ENCODE results near the gene FGD4.

Gene FGD4

GRCh38 chr12:32595251-32595650 lies 195.9 kb downstream of the FGD4 start:
- TF ChIP-seq CTCF (conservative IDR thresholded peaks at IDR 0.05; ENCODE audit: low read length) (no peak), EZH2phosphoT487 (IDR thresholded peaks at IDR 0.05; ENCODE audit: borderline replicate concordance) (no peak)
- Histone ChIP-seq H3K4me1 (ENCODE audit: insufficient read depth, low read length, poor library complexity, severe bottlenecking) (no peaks in the 10 kb centered on the region), H3K79me2 (ENCODE audit: insufficient read depth, low read length) (no peaks in the 10 kb centered on the region), H3K36me3 (ENCODE audit: insufficient read depth, low read length) (no peaks in the 10 kb centered on the region), H3K4me2 (ENCODE audit: low read depth, low read length, poor library complexity, severe bottlenecking) (no peak overlapping the region), H3K9me2 (replicated peaks; ENCODE audit: low read depth, low read length) (no peaks in the 10 kb centered on the region), H4K20me1 (ENCODE audit: insufficient read depth, low read length, poor library complexity, severe bottlenecking) (no peaks in the 10 kb centered on the region), H2AFZ (ENCODE audit: low read length) (no peak overlapping the region), H3K4me3 (ENCODE audit: low read length, poor library complexity, severe bottlenecking) (no peak overlapping the region), H3K9ac (ENCODE audit: low read depth, low read length, poor library complexity, severe bottlenecking) (no peak overlapping the region), H3K27me3 (ENCODE audit: insufficient read depth, low read length, poor library complexity, severe bottlenecking) (no peaks in the 10 kb centered on the region), H3K9me3 (ENCODE audit: insufficient read depth, low read depth, low read length) (no peaks in the 10 kb centered on the region), H3F3A (ENCODE audit: low read depth) (no peaks in the 10 kb centered on the region)

GRCh38 chr12:32596030-32596429 lies 196.7 kb downstream of the FGD4 start:
- no peak overlapping the region for H3K9ac ChIP-seq (ENCODE audit: low read depth, low read length, poor library complexity, severe bottlenecking)
- no peaks in the 10 kb centered on the region for H4K20me1 ChIP-seq (ENCODE audit: insufficient read depth, low read length, poor library complexity, severe bottlenecking)
- no peak overlapping the region for H2AFZ ChIP-seq (ENCODE audit: low read length)
- H3K27me3 ChIP-seq (ENCODE audit: insufficient read depth, low read length, poor library complexity, severe bottlenecking), result no peaks in the 10 kb centered on the region
- H3F3A ChIP-seq (ENCODE audit: low read depth), result no peaks in the 10 kb centered on the region
- H3K9me3 ChIP-seq (ENCODE audit: insufficient read depth, low read depth, low read length), result no peaks in the 10 kb centered on the region
- no peak overlapping the region for H3K4me3 ChIP-seq (ENCODE audit: low read length, poor library complexity, severe bottlenecking)
- no peaks in the 10 kb centered on the region for H3K79me2 ChIP-seq (ENCODE audit: insufficient read depth, low read length)
- no peak overlapping the region for H3K4me2 ChIP-seq (ENCODE audit: low read depth, low read length, poor library complexity, severe bottlenecking)
- H3K36me3 ChIP-seq (ENCODE audit: insufficient read depth, low read length), result no peaks in the 10 kb centered on the region
- no peaks in the 10 kb centered on the region for H3K9me2 ChIP-seq (replicated peaks; ENCODE audit: low read depth, low read length)
- H3K4me1 ChIP-seq (ENCODE audit: insufficient read depth, low read length, poor library complexity, severe bottlenecking), result no peaks in the 10 kb centered on the region
- no peak for TF ChIP-seq CTCF (conservative IDR thresholded peaks at IDR 0.05; ENCODE audit: low read length)
- TF ChIP-seq EZH2phosphoT487 (IDR thresholded peaks at IDR 0.05; ENCODE audit: borderline replicate concordance), result no peak

GRCh38 chr12:32598688-32599087 lies 199.3 kb downstream of the FGD4 start:
- TF ChIP-seq EZH2phosphoT487 (IDR thresholded peaks at IDR 0.05; ENCODE audit: borderline replicate concordance), result no peak
- no peak for TF ChIP-seq CTCF (conservative IDR thresholded peaks at IDR 0.05; ENCODE audit: low read length)
- H3K4me3 ChIP-seq (ENCODE audit: low read length, poor library complexity, severe bottlenecking), result no peak overlapping the region
- H3K27me3 ChIP-seq (ENCODE audit: insufficient read depth, low read length, poor library complexity, severe bottlenecking), result no peaks in the 10 kb centered on the region
- no peak overlapping the region for H3K9ac ChIP-seq (ENCODE audit: low read depth, low read length, poor library complexity, severe bottlenecking)
- H2AFZ ChIP-seq (ENCODE audit: low read length), result no peak overlapping the region
- H3K79me2 ChIP-seq (ENCODE audit: insufficient read depth, low read length), result no peaks in the 10 kb centered on the region
- no peaks in the 10 kb centered on the region for H3K9me2 ChIP-seq (replicated peaks; ENCODE audit: low read depth, low read length)
- H3K4me1 ChIP-seq (ENCODE audit: insufficient read depth, low read length, poor library complexity, severe bottlenecking), result no peaks in the 10 kb centered on the region
- H3K4me2 ChIP-seq (ENCODE audit: low read depth, low read length, poor library complexity, severe bottlenecking), result no peak overlapping the region
- H3K9me3 ChIP-seq (ENCODE audit: insufficient read depth, low read depth, low read length), result no peaks in the 10 kb centered on the region
- H4K20me1 ChIP-seq (ENCODE audit: insufficient read depth, low read length, poor library complexity, severe bottlenecking), result no peaks in the 10 kb centered on the region
- H3F3A ChIP-seq (ENCODE audit: low read depth), result no peaks in the 10 kb centered on the region
- H3K36me3 ChIP-seq (ENCODE audit: insufficient read depth, low read length), result no peaks in the 10 kb centered on the region
